GM12878 (cell line): ENCODE results near the gene SYMPK. TPM values are rescaled to one million over a fixed set of nuclear protein-coding genes. Genes with fewer than 3 reads are reported as not detected.

Experiments used
- BCL3 ChIP-seq: IDR thresholded peaks from 2 replicates; pipeline ENCODE4 v1.6.1; 2011; ENCODE audit warnings: borderline replicate concordance, low read depth, mild to moderate bottlenecking, moderate library complexity, low read length; ENCODE audit not compliant: insufficient read depth, poor library complexity, severe bottlenecking
- BHLHE40 ChIP-seq, 2 experiments: fragments of 450-650 bp in 1 of 2; IDR thresholded peaks; 2 replicates each; pipeline ENCODE4 v1.6.1; 2011 to 2017; ENCODE audit warnings: low read depth in 2 of 2, borderline replicate concordance in 1 of 2, improper control_type of control experiment in 1 of 2, low read length in 1 of 2, mild to moderate bottlenecking in 1 of 2
- FOXM1 ChIP-seq: IDR thresholded peaks from 2 replicates; pipeline ENCODE4 v1.6.1; 2012; ENCODE audit warnings: low read depth, mild to moderate bottlenecking, inconsistent platforms, low read length, moderate library complexity
- NR2C1 ChIP-seq: fragments of 450-650 bp; IDR thresholded peaks from 2 replicates; pipeline ENCODE4 v1.6.1; 2017; ENCODE audit warnings: antibody characterized with exemption, mild to moderate bottlenecking, moderate library complexity
- NR2F1 ChIP-seq: fragments of 450-650 bp; conservative IDR thresholded peaks from 2 replicates; pipeline ENCODE4 v1.6.1; 2017; ENCODE audit warnings: mild to moderate bottlenecking
- SMAD5 ChIP-seq: IDR thresholded peaks from 2 replicates; pipeline ENCODE4 v1.6.1; 2016; ENCODE audit warnings: antibody characterized with exemption, low read depth
- STAT1 ChIP-seq: fragments of 450-650 bp; conservative IDR thresholded peaks from 2 replicates; pipeline ENCODE4 v1.6.1; 2014; ENCODE audit warnings: antibody characterized with exemption, mild to moderate bottlenecking
- ZNF687 ChIP-seq: fragments of 450-650 bp; IDR thresholded peaks from 2 replicates; pipeline ENCODE4 v1.6.1; 2017; ENCODE audit warnings: mild to moderate bottlenecking, moderate library complexity
- ZSCAN29 ChIP-seq: fragments of 450-650 bp; IDR thresholded peaks from 2 replicates; pipeline ENCODE4 v1.6.1; 2017; ENCODE audit warnings: mild to moderate bottlenecking, moderate library complexity
- polyA plus RNA-seq, 11 experiments: library from polyadenylated mRNA; depleted of rRNA in 4 of 11; unstranded in 6 of 11; stranded (reverse) in 5 of 11; fragments of >200 nt; fragmentation: Nextera tagmentation in 4 of 11; fragmentation: Illumina TruSeq in 1 of 11; extraction: Ambion mirVana in 4 of 11; extraction: Trizol in 1 of 11; gene quantifications; 1 replicate in 1 of 11; 2 replicates in 10 of 11; pipeline versions ENCODE4 v1.2.1 to v1.2.3, GENCODE V29; 2011 to 2016; ENCODE audit warnings: inconsistent platforms in 2 of 11, missing spikeins in 2 of 11, low read depth in 1 of 11
- total RNA-seq, 4 experiments: library from RNA; depleted of rRNA in 3 of 4; stranded (reverse); fragments of >200 nt in 3 of 4; fragmentation: Illumina TruSeq in 1 of 4; extraction: Trizol in 1 of 4; gene quantifications; 2 replicates each; pipeline versions ENCODE4 v1.2.1 to v1.2.3, GENCODE V29; 2013 to 2021
- TF ChIP-seq, protein P1 (sequence below): fragments of 450-650 bp; IDR thresholded peaks from 2 replicates; pipeline ENCODE4 v1.6.1; 2017; ENCODE audit warnings: low read depth, mild to moderate bottlenecking, moderate library complexity
- TF ChIP-seq, protein P2 (sequence below): fragments of 150-350 bp; IDR thresholded peaks from 2 replicates; pipeline ENCODE4 v1.6.1; 2014; ENCODE audit warnings: mild to moderate bottlenecking, low read depth, low read length
- TF ChIP-seq, protein P3 (sequence below): fragments of 450-650 bp; IDR thresholded peaks from 2 replicates; pipeline ENCODE4 v1.6.1; 2018; ENCODE audit warnings: borderline replicate concordance, mild to moderate bottlenecking; ENCODE audit not compliant: partially characterized antibody

Gene SYMPK
- total and polyA plus RNA-seq, 10 of the 15 experiments (the other 5 are each of a cell fraction or from before 2014, with no cell fraction given): 0.49 to 109 (median 42.5) TPM

DNA sequence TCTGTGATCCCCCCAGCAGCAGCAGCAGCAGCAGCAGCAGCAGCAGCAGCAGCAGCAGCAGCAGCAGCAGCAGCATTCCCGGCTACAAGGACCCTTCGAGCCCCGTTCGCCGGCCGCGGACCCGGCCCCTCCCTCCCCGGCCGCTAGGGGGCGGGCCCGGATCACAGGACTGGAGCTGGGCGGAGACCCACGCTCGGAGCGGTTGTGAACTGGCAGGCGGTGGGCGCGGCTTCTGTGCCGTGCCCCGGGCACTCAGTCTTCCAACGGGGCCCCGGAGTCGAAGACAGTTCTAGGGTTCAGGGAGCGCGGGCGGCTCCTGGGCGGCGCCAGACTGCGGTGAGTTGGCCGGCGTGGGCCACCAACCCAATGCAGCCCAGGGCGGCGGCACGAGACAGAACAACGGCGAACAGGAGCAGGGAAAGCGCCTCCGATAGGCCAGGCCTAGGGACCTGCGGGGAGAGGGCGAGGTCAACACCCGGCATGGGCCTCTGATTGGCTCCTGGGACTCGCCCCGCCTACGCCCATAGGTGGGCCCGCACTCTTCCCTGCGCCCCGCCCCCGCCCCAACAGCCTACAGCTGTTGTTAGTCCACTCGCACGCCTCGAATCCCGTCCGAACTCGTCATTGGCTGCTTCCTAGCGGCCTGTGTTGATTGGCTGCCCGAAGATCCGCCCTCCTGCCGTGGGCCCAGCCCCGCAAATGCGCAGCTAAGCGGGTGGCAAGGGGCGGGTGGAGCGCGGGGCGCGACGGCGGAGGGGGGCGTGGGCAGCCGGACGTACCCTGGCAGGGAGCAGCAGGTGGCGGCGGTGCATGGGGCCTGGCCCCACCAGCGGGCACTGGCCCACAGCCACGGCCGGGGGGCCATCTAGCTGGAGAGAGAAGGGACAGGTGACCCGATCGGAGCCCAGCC is 92.5 kb downstream of the SYMPK start (continued):
- TF ChIP-seq, protein P1, sequence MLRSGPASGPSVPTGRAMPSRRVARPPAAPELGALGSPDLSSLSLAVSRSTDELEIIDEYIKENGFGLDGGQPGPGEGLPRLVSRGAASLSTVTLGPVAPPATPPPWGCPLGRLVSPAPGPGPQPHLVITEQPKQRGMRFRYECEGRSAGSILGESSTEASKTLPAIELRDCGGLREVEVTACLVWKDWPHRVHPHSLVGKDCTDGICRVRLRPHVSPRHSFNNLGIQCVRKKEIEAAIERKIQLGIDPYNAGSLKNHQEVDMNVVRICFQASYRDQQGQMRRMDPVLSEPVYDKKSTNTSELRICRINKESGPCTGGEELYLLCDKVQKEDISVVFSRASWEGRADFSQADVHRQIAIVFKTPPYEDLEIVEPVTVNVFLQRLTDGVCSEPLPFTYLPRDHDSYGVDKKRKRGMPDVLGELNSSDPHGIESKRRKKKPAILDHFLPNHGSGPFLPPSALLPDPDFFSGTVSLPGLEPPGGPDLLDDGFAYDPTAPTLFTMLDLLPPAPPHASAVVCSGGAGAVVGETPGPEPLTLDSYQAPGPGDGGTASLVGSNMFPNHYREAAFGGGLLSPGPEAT: 0 out of 2 replicates have a peak, but pooled peaks have one; percentile 16
- TF ChIP-seq, protein P2, sequence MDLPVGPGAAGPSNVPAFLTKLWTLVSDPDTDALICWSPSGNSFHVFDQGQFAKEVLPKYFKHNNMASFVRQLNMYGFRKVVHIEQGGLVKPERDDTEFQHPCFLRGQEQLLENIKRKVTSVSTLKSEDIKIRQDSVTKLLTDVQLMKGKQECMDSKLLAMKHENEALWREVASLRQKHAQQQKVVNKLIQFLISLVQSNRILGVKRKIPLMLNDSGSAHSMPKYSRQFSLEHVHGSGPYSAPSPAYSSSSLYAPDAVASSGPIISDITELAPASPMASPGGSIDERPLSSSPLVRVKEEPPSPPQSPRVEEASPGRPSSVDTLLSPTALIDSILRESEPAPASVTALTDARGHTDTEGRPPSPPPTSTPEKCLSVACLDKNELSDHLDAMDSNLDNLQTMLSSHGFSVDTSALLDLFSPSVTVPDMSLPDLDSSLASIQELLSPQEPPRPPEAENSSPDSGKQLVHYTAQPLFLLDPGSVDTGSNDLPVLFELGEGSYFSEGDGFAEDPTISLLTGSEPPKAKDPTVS: no peak
- no peak for TF ChIP-seq STAT1
- TF ChIP-seq SMAD5: no peak
- no peak for TF ChIP-seq ZSCAN29
- TF ChIP-seq BCL3: no peak
- TF ChIP-seq FOXM1: no peak
- TF ChIP-seq, protein P3, sequence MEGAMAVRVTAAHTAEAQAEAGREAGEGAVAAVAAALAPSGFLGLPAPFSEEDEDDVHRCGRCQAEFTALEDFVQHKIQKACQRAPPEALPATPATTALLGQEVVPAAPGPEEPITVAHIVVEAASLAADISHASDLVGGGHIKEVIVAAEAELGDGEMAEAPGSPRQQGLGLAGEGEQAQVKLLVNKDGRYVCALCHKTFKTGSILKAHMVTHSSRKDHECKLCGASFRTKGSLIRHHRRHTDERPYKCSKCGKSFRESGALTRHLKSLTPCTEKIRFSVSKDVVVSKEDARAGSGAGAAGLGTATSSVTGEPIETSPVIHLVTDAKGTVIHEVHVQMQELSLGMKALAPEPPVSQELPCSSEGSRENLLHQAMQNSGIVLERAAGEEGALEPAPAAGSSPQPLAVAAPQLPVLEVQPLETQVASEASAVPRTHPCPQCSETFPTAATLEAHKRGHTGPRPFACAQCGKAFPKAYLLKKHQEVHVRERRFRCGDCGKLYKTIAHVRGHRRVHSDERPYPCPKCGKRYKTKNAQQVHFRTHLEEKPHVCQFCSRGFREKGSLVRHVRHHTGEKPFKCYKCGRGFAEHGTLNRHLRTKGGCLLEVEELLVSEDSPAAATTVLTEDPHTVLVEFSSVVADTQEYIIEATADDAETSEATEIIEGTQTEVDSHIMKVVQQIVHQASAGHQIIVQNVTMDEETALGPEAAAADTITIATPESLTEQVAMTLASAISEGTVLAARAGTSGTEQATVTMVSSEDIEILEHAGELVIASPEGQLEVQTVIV: no peak
- peak; percentile 75 for TF ChIP-seq NR2F1
- TF ChIP-seq ZNF687: 0 out of 2 replicates have a peak, but pooled peaks have one; percentile 39
- peak; percentile 78 to 95; a peak in 3 of 4 replicates for TF ChIP-seq BHLHE40 (IDR thresholded peaks at IDR 0.05; ENCODE audit: borderline replicate concordance in 1 of 2, low read depth in 2 of 2, low read length in 1 of 2)
- TF ChIP-seq NR2C1: no peak
